ENCODE measurements around the gene COL4A2.
"Not testable (repeated sequence)": the region's sequence is repeated elsewhere in the genome, so short reads cannot be mapped to it uniquely, and the experiment has no call there.

COL4A2 gene

GRCh38 chr13:110497003-110497402 lies 189.9 kb downstream of the COL4A2 start:
- DNase-seq (ENCODE audit: low read depth), result no peak

GRCh38 chr13:110497896-110498295 lies 190.8 kb downstream of the COL4A2 start:
- not testable (repeated sequence) for DNase-seq (ENCODE audit: low read depth)

- no peak for DNase-seq (ENCODE audit: low read depth)
Measured at GRCh38 chr13:110498327-110498726, 191.2 kb downstream of the COL4A2 start.

- no peak for DNase-seq (ENCODE audit: low read depth)
Measured at GRCh38 chr13:110498765-110499164, 191.7 kb downstream of the COL4A2 start.

- DNase-seq (ENCODE audit: low read depth), result peak; percentile 76
Measured at GRCh38 chr13:110499621-110500281, 192.7 kb downstream of the COL4A2 start.

- DNase-seq (ENCODE audit: low read depth), result peak; percentile 29
Measured at GRCh38 chr13:110500341-110500740, 193.3 kb downstream of the COL4A2 start.

GRCh38 chr13:110501188-110501587 lies 194.1 kb downstream of the COL4A2 start:
- no peak for DNase-seq (ENCODE audit: low read depth)

GRCh38 chr13:110503037-110503901 lies 196.2 kb downstream of the COL4A2 start:
- DNase-seq (ENCODE audit: low read depth), result no peak

- no peak for DNase-seq (ENCODE audit: low read depth)
Measured at GRCh38 chr13:110503979-110504499, 197.0 kb downstream of the COL4A2 start.

- DNase-seq (ENCODE audit: low read depth), result no peak
Measured at GRCh38 chr13:110505594-110505993, 198.5 kb downstream of the COL4A2 start.

- no peak for DNase-seq (ENCODE audit: low read depth)
Measured at GRCh38 chr13:110506396-110506795, 199.3 kb downstream of the COL4A2 start.

- DNase-seq (ENCODE audit: low read depth), result peak; percentile 27
Measured at GRCh38 chr13:110506859-110507566, 199.9 kb downstream of the COL4A2 start.

GRCh38 chr13:110507678-110508381 lies 200.7 kb downstream of the COL4A2 start:
- DNase-seq (ENCODE audit: low read depth), result no peak

GRCh38 chr13:110509478-110509926 lies 202.4 kb downstream of the COL4A2 start:
- no peak for DNase-seq (ENCODE audit: low read depth)

- no peak for DNase-seq (ENCODE audit: low read depth)
Measured at GRCh38 chr13:110509971-110510786, 203.1 kb downstream of the COL4A2 start.

GRCh38 chr13:110511509-110512181 lies 204.6 kb downstream of the COL4A2 start:
- no peak for DNase-seq (ENCODE audit: low read depth)

GRCh38 chr13:110512198-110512740 lies 205.2 kb downstream of the COL4A2 start:
- DNase-seq (ENCODE audit: low read depth), result no peak

- DNase-seq (ENCODE audit: low read depth), result no peak
Measured at GRCh38 chr13:110516500-110516899, 209.4 kb downstream of the COL4A2 start.

- DNase-seq (ENCODE audit: low read depth), result no peak
Measured at GRCh38 chr13:110517505-110518225, 210.6 kb downstream of the COL4A2 start.
